Measurements from ENCODE around the gene ZC3H10. TPM values are rescaled to one million over a fixed set of nuclear protein-coding genes. Genes with fewer than 3 reads are reported as not detected.
A peak's percentile ranks its signal among the peaks of the same experiment; 100 is the strongest.

Gene ZC3H10
- total RNA-seq, 1 experiment from 2014 or later, result 4.4 TPM

GRCh38 chr12:56102683-56103065 is 15.4 kb upstream of the ZC3H10 start:
- H3K4me3 ChIP-seq, result no peak overlapping the region
- DNase-seq, result no peak
- no TSS peak for BruUV-seq (replicated peaks)
- ChIA-PET CTCF (no interaction called here), POLR2A (ENCODE audit: unreplicated experiment) (no interaction called here)
- TF ChIP-seq CTCF (conservative IDR thresholded peaks at IDR 0.05), result no peak
- no peak for TF ChIP-seq EZH2 (IDR thresholded peaks at IDR 0.05; ENCODE audit: low read depth)
- no peaks in the 10 kb centered on the region for H3K9me3 ChIP-seq (ENCODE audit: insufficient read depth, low read depth)
- intact Hi-C loops (cut with micrococcal nuclease; ENCODE audit: unreplicated experiment), result no loop called here
- H3K4me2 ChIP-seq, result peak overlapping the region; percentile 82; the same call in 1 of the 2 replicates
- no peaks in the 10 kb centered on the region for H3K27me3 ChIP-seq (ENCODE audit: insufficient read depth, low read depth)
- H3K9me2 ChIP-seq (ENCODE audit: insufficient read depth), result no peaks in the 10 kb centered on the region
- H3K27ac ChIP-seq, result no peak overlapping the region; the same call in 1 of the 2 replicates
- peaks cover 25% of the 10 kb centered on the region for H3K4me1 ChIP-seq (replicated peaks; ENCODE audit: insufficient read depth)
- H3F3A ChIP-seq (ENCODE audit: insufficient read depth, low read depth), result peaks cover 53% of the 10 kb centered on the region
- H2AFZ ChIP-seq, result no peak overlapping the region
- H4K20me1 ChIP-seq (ENCODE audit: insufficient read depth), result peaks cover 15% of the 10 kb centered on the region
- H3K79me2 ChIP-seq (ENCODE audit: low read depth), result peaks cover 33% of the 10 kb centered on the region
- H3K36me3 ChIP-seq (ENCODE audit: low read depth), result peaks cover 20% of the 10 kb centered on the region

- CTCF ChIA-PET, result no interaction called here
- intact Hi-C loops (cut with micrococcal nuclease; ENCODE audit: unreplicated experiment), result no loop called here
- Histone ChIP-seq H3K27ac (peak overlapping the region; percentile 50), H3K36me3 (ENCODE audit: low read depth) (peaks cover 25% of the 10 kb centered on the region), H3K9me3 (ENCODE audit: insufficient read depth, low read depth) (no peaks in the 10 kb centered on the region), H3K79me2 (ENCODE audit: low read depth) (peaks cover 38% of the 10 kb centered on the region), H3F3A (ENCODE audit: insufficient read depth, low read depth) (peaks cover 58% of the 10 kb centered on the region), H3K9me2 (ENCODE audit: insufficient read depth) (no peaks in the 10 kb centered on the region), H2AFZ (peak overlapping the region; percentile 46; the same call in 1 of the 2 replicates), H3K4me1 (replicated peaks; ENCODE audit: insufficient read depth) (peaks cover 25% of the 10 kb centered on the region), H3K4me2 (peak overlapping the region; percentile 82), H4K20me1 (ENCODE audit: insufficient read depth) (peaks cover 15% of the 10 kb centered on the region), H3K4me3 (peak overlapping the region; percentile 97), H3K27me3 (ENCODE audit: insufficient read depth, low read depth) (no peaks in the 10 kb centered on the region)
- DNase-seq, result no peak
- TF ChIP-seq EZH2 (IDR thresholded peaks at IDR 0.05; ENCODE audit: low read depth) (no peak), CTCF (conservative IDR thresholded peaks at IDR 0.05) (no peak)
- POLR2A ChIA-PET (ENCODE audit: unreplicated experiment), result no interaction called here
- no TSS peak for BruUV-seq (replicated peaks)
These were observed 14.9 kb upstream of the ZC3H10 start for GRCh38 chr12:56103066-56103711.

- Histone ChIP-seq H3K36me3 (ENCODE audit: low read depth) (peaks cover 31% of the 10 kb centered on the region), H3K27ac (peak overlapping the region; percentile 50), H3K9me3 (ENCODE audit: insufficient read depth, low read depth) (no peaks in the 10 kb centered on the region), H3K4me1 (replicated peaks; ENCODE audit: insufficient read depth) (peaks cover 25% of the 10 kb centered on the region), H2AFZ (peak overlapping the region; percentile 46; the same call in 1 of the 2 replicates), H4K20me1 (ENCODE audit: insufficient read depth) (peaks cover 15% of the 10 kb centered on the region), H3F3A (ENCODE audit: insufficient read depth, low read depth) (peaks cover 64% of the 10 kb centered on the region), H3K4me2 (peak overlapping the region; percentile 82), H3K79me2 (ENCODE audit: low read depth) (peaks cover 43% of the 10 kb centered on the region), H3K9me2 (ENCODE audit: insufficient read depth) (no peaks in the 10 kb centered on the region), H3K27me3 (ENCODE audit: insufficient read depth, low read depth) (no peaks in the 10 kb centered on the region), H3K4me3 (peak overlapping the region; percentile 97)
- no peak for DNase-seq
- ChIA-PET POLR2A (ENCODE audit: unreplicated experiment) (interaction anchor here (0.5 to 0.9 kb wide), 5 partner anchors 13 to 256 kb away, joined by 3 to 5 read pairs (median 4); partner anchors contain the start of genes RPL41, STAT2, SUOX and ZC3H10), CTCF (interaction anchor here (0.9 to 2.3 kb wide), 2 partner anchors 14 to 86 kb away, joined by 8 to 13 read pairs; partner anchors contain the start of genes SMARCC2 and ZC3H10)
- no peak for TF ChIP-seq EZH2 (IDR thresholded peaks at IDR 0.05; ENCODE audit: low read depth)
- no peak for TF ChIP-seq CTCF (conservative IDR thresholded peaks at IDR 0.05)
- intact Hi-C loops (cut with micrococcal nuclease; ENCODE audit: unreplicated experiment), result loop anchor here (1.0 to 2.0 kb wide), 4 partner anchors 15 to 346 kb away; partner anchors contain the start of genes SUOX, TIMELESS and ZC3H10
- BruUV-seq (replicated peaks), result no TSS peak
These were observed 14.3 kb upstream of the ZC3H10 start for GRCh38 chr12:56103823-56104108.
